Fibroblast of lung (primary cell): ENCODE data around the gene SORCS2.

Source experiments
- CTCF ChIP-seq, 2 donors: IDR thresholded peaks in 1 of 2; conservative IDR thresholded peaks in 1 of 2; 1 replicate in 1 of 2; 2 replicates in 1 of 2; pipeline ENCODE4 v1.5.1; 2011 to 2012; ENCODE audit warnings: low read length in 2 of 2, control low read depth in 1 of 2, inconsistent platforms in 1 of 2, low read depth in 1 of 2, mild to moderate bottlenecking in 1 of 2
- EZH2 ChIP-seq: IDR thresholded peaks from 2 replicates; pipeline ENCODE4 v1.5.1; 2012; ENCODE audit warnings: low read length, control low read depth, mild to moderate bottlenecking; ENCODE audit errors: missing control alignments

DNA sequence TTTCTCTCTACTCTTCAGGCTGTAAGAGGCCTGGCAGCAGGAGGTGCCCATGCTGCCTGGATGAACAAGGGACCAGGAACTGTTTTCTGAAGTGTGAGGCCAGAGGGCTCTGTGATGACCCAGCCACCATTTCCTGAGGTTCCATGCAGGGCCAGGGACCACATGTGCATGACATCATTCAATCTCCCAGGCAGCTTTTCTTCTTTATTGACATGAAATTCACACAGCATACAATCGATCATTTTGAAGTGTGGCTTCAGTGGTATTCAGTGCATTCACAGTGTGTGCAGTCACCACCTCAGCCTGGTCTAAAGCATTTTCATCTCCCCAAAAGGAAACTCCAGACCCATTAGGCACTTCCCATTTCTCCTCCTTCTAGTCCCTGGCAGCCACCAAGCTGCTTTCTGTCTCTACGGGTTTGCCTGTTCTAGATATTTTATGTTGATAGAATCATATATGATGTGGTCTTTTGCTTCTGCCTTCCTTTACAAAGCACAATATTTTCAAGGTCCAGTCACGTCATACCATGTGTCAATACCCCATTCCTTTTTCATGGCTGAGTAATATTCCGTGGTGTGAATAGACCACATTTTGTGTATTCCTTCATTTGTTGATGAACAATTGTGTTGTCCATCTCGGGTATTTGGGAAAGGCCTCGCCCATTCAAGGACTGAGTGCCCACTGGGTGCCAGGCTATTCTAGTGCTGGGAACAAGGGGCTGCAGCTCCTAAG, 149.3 kb downstream of the SORCS2 start:
- TF ChIP-seq CTCF (conservative IDR thresholded peaks at IDR 0.05 in 1 of 2, IDR thresholded peaks at IDR 0.05 in 1 of 2; ENCODE audit: low read depth in 1 of 2, low read length in 2 of 2): no peak
- no peak for TF ChIP-seq EZH2
